Erythroblast (primary cell): ENCODE results near the gene ACCS.

ENCODE experiments used
- GATA1 ChIP-seq: IDR thresholded peaks from 2 replicates; pipeline ENCODE4 v1.6.1; 2011; ENCODE audit warnings: low read depth, mild to moderate bottlenecking, control low read depth, low read length, moderate library complexity
- POLR2A ChIP-seq: IDR thresholded peaks from 2 replicates; pipeline ENCODE4 v1.6.1; 2011; ENCODE audit warnings: mild to moderate bottlenecking, low read length

DNA sequence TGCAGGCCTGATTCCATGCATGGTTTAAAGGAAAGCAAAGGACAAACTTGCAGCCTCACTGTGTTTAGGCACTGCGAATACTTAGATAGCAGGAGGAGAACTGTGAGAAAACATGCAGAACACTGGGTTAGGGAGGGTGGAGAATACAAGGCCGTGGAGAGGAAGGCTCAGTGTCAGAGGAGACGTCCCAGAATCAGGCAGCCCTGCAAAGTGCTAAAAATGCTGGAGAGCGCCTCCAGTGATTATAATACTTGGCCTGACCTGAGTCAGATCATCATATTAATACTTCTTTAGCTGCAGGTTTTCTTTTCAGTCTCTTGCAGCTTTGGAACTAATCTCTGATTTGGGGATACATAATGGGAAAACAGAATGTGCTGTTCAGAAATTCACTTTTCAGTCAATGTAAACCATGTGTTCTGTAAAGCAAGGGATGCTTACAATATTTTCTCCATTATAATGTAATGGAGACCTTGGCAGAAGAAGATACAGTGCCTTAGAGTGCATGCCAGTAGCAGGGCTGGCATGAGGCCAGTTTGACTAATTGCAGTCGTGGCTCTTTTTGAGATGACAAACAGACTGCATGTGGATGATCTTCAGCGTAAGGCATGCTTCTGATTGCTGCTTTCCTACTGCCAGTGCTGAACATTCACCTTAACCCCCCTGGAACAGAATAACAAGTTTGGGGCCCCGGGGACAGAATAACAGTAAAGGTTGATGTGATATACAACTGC is 46.2 kb downstream of the ACCS start:
- TF ChIP-seq POLR2A (no peak), GATA1 (no peak)
